GM21576 (cell line): ENCODE results near the gene MCC.

ENCODE experiments used
- ATAC-seq: cut with Tn5 transposase; IDR thresholded peaks from one replicate; pipeline ENCODE4 v1.9.1; 2021; ENCODE audit warnings: mild to moderate bottlenecking, moderate library complexity; ENCODE audit not compliant: unreplicated experiment

MCC gene

GRCh38 chr5:113209498-113209897 is 278.8 kb downstream of the MCC start:
- ATAC-seq: no peak

GRCh38 chr5:113205807-113206206 is 282.4 kb downstream of the MCC start:
- ATAC-seq: no peak

GRCh38 chr5:113205323-113205722 is 282.9 kb downstream of the MCC start:
- ATAC-seq: no peak

GRCh38 chr5:113204525-113205161 is 283.6 kb downstream of the MCC start:
- no peak for ATAC-seq

GRCh38 chr5:113203916-113204315 is 284.3 kb downstream of the MCC start:
- no peak for ATAC-seq

DNA sequence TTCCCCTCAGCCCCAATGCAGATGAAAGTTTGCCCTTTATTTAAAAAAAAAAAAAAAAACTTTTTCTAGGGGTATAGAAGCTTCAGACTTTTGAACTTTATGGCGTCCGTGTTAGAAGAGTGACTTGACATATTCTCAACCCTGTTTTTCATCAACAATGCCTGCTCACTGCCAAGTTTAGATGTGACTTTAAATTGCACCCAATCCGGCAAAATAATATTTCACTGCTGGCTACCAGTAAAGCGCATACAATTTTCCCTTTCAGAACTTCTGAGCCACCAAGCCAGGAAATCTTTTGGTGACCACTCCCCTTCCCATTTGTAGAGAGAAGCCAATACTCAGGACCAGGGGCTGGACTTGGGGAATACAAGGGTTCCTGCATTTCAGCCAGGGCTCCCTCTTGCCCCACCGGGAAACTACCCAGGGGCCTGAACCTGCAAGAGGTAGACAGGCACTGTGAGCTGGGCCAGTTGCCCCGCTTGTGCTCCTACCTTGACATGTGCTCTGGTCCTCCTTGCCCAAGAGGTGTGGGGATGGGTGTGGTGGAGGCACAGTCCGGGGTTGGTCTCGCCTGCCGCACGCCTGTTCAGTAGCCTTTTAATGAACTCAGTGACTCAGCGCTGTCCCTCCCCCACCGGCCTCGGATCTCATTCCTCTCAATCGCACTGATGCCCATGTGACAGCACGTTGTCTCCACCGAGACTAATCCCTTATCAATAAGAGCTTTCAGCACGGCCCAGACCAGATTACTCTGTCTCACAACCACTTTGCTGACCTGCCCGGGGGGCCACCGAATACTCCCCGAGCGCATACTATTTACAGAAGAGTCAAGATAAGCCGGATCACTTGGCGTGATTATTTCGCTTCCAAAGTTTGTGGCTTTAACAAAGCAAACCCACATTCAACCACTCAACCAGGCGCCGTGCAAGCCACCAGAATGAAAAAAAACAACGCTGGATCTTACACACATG is 285.2 kb downstream of the MCC start:
- no peak for ATAC-seq

DNA sequence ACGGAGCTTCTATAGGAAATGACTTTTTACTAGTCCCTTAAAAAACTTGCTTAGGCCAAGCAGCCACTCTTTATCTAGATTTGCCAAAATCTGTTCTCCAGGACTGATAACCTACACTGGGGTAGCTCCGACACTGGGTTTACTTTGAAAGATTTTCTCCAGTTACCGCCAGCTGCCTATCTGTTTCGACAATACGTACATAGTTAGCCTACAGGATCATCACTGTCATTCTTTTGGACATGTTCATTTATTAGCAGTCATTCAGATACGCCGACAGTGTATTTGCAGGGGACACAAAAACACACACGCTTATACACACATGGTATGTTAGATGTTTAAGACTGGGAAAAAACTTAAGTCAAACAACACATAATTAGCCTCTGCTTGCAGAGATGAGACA is 286.0 kb downstream of the MCC start:
- ATAC-seq: no peak

GRCh38 chr5:113201715-113202114 is 286.5 kb downstream of the MCC start:
- ATAC-seq: no peak

DNA sequence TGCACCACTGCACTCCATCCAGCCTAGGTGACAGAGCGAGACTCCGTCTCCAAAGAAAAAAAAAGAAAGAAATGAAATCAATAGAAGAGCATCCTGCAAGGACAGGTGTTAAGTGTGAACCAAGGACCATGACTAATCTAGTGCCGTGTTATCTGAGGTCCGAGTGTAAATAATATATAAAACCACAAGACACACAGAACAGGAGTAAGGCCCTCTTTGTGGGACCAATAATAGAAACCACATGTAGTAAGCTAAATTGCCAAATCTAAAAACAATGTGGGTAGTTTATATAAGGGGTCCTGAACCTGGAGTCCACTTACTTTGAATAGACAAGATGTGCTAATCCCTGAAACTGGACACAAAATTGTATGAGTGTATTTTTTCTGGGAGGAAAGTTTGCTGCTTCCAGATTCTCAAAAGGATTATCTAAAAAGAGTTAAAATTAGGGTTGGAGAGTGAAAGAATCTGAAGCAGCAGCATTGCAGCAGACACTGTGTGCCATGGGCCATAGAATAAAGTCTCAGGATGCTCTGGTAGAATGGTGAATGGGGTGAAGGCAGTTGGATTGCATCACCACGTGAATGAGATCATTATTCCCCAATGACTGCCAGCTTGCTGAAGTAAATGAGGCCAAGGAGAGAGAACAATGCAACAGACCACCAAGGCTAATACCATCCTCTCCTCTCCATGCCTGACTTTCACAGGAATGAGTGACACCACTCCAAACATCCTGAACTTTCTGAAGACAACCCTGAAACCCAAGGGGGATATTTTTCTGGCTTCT is 288.9 kb downstream of the MCC start:
- no peak for ATAC-seq

- no peak for ATAC-seq
Measured at GRCh38 chr5:113197456-113198200, 290.6 kb downstream of the MCC start.

- ATAC-seq: no peak
Measured at GRCh38 chr5:113195771-113196170, 292.5 kb downstream of the MCC start.

DNA sequence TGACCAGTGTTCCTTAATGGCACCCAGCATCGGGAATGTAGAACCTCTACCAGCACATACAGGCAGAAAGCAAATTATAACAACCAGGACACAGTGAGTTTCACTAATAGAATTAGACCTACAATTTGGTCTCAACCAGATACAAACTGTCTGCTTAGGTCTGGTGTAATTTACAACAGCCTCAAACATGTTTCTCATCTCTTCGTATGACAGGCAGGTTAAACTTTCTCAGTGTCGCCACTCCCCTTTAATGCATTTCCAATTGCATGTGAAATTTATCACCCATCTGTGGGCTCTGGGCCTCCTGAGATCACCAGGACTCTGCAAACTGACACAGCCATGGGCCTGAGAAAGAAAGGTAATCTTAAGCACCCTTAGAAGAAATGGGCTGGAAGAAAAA is 293.0 kb downstream of the MCC start:
- ATAC-seq: no peak

DNA sequence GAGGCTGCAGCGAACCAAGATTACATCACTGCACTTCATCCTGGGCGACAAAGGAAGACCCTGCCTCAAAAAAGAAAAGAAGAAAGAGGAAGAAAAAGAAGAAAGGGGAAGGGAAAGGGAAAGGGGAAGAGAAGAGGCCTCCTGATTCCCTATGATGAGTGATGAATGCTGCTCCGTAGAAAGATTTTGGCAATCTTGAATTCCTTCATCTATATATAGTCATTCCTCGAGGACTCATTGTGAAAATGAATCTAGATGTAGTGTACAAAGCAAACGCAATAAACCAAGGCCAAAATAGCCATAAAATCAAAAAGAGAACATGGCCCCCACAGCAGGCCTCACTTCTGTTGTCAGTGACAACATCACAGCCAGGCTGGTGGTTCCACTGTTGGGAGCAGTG is 293.7 kb downstream of the MCC start:
- no peak for ATAC-seq

DNA sequence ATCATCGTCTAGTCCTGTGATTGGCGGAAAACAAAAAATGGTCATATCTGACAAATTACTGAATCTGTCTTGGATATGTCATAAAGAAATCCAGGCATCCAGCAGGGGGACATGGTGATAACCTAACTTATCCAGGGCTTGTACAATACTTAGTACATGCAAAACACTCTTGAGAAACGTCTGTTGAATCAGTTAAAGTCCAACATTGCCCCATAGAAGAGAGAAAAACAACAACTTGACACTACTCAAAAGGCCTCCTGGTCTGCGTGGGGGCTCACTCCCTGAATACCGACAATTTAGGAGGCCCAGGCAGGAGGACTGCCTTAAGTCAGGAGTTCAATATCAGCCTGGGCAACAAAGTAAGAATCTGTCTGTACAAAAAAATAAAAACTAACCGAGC is 294.1 kb downstream of the MCC start:
- ATAC-seq: no peak

- ATAC-seq: no peak
Measured at GRCh38 chr5:113193311-113193978, 294.8 kb downstream of the MCC start.

- ATAC-seq: no peak
Measured at GRCh38 chr5:113192541-113192940, 295.7 kb downstream of the MCC start.

DNA sequence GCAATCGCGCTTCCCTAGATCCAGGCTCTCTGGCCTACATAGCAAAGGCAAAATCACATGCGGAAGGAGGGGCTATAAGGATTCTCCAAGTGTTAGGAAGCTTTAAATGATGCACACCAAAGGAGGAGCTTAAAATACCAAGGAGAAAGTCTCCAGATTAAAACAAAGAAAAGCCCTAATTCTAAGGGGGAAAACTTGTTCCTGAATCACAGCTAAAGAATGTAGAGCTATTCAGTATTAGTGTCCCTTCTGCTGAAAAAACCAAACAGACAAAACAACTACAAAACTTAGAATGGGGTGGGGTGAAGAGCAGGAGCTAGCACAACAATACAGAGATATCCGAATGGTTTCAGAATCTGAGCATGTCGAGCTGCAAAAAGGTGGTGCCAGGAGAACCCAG is 297.9 kb downstream of the MCC start:
- ATAC-seq: no peak

DNA sequence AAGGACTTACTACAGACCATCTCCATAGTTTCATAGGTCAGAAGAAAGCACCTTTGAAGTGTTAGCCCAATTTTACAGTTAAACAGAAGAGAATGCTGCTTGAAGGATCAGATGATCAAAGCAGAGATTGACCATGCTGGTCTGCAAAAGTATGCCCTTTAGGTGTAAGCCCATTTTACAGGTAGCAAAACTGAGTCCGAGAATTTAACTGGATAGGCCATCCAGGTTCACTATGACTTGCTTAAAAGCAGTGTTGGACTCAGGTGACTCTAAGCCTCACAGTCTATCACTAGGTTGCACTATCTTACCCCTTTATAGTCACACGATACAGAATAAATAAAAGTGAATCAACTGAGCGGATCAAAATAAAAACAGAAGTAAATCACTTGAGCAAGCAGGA is 299.0 kb downstream of the MCC start:
- no peak for ATAC-seq

DNA sequence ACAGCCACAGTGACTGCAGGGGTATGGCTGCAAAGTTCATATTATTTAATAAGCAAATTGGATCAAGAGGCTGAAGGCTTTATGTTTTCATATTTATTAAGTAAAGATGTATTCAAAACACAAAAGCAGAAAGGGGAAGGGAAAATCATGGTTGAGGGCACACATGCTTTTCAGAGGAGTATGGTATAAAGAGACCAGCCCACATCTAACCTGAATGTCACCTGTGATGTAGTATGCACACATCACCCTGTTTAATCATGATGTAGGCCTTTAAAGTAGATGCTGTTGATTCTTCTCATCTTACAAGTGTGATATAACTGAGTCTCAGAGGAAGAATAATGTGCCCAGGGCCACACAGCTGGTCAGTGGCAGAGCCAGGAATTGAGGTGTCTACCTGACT is 299.8 kb downstream of the MCC start:
- no peak for ATAC-seq

- peak; percentile 57 for ATAC-seq
Measured at GRCh38 chr5:113187906-113188305, 300.3 kb downstream of the MCC start.
